BE2C (cell line): ENCODE measurements around the gene ATF5.
"Not testable (repeated sequence)": the region's sequence is repeated elsewhere in the genome, so short reads cannot be mapped to it uniquely, and the experiment has no call there.

Experiments used
- DNase-seq: peaks from one replicate; pipeline ENCODE4 v3.0.0-alpha.2; 2020
- H3K27me3 ChIP-seq: fragments of 250-450 bp; sonication (Bioruptor Pico); 2 replicates; pipeline ENCODE4 v1.5.1; 2020; ENCODE audit warnings: mild to moderate bottlenecking
- H3K36me3 ChIP-seq: fragments of 250-450 bp; sonication (Bioruptor Pico); 2 replicates; pipeline ENCODE4 v1.5.1; 2020; ENCODE audit warnings: mild to moderate bottlenecking
- H3K4me1 ChIP-seq: fragments of 250-450 bp; sonication (Bioruptor Pico); 2 replicates; pipeline ENCODE4 v1.5.1; 2020
- H3K4me3 ChIP-seq: 2 replicates; pipeline ENCODE4 v1.5.1; 2011; ENCODE audit warnings: low read depth, low read length
- H3K9me3 ChIP-seq: fragments of 250-450 bp; sonication (Bioruptor Pico); 2 replicates; pipeline ENCODE4 v1.5.1; 2020
- CTCF ChIP-seq: IDR thresholded peaks from 2 replicates; pipeline ENCODE4 v1.5.1; 2012; ENCODE audit warnings: mild to moderate bottlenecking, low read depth, low read length

ATF5 gene

GRCh38 chr19:49954092-49954829, 25.3 kb downstream of the ATF5 start:
- no peaks in the 10 kb centered on the region for H3K9me3 ChIP-seq
- H3K36me3 ChIP-seq, result no peaks in the 10 kb centered on the region
- no peak for DNase-seq
- H3K4me1 ChIP-seq, result no peaks in the 10 kb centered on the region
- H3K27me3 ChIP-seq, result 0 out of 2 replicates have a peak, but pooled peaks cover 4% of the 10 kb centered on the region
- H3K4me3 ChIP-seq, result no peak overlapping the region
- TF ChIP-seq CTCF, result no peak

DNA sequence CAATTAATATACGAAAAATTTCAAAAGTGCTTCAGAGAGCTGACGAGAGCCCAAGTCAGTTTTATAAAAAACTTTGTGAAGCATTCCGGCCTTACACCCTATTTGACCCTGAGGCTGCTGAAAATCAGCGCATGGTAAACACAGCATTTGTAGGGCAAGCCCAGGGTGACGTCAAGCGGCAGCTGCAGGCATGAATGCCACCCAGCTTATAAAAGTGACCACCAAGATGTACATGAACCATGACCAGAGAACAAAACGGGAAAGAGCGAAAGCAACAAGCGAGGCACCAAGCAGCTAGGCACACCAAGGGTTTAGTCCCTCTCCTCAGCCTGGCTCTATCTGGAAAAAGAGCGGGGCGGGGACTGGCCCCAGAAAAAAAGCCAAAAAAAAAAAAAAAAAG, 25.9 kb downstream of the ATF5 start:
- no peak for TF ChIP-seq CTCF

DNA sequence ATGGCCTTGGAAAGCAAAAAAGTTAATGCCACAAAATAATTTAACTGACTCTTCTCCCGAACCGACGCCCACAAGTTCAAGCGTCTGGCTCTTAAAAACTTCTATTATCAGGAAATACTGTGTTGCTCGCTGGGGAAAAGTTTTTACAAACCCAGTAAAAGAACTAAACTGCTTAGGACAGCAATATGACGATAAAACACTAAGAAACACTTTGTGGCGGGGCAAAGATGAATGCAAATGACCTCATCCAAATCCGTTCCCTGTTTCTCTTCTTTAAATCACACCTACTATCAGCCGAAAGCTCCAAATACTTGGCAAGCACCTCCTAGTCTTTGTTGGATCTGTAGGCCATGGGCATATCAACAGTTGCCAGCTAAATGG, 27.1 kb downstream of the ATF5 start:
- Histone ChIP-seq H3K4me3 (no peak overlapping the region), H3K27me3 (0 out of 2 replicates have a peak, but pooled peaks cover 4% of the 10 kb centered on the region), H3K4me1 (no peaks in the 10 kb centered on the region), H3K9me3 (no peaks in the 10 kb centered on the region), H3K36me3 (no peaks in the 10 kb centered on the region)
- no peak for DNase-seq
- TF ChIP-seq CTCF, result no peak

More for the DNA sequence above, 25.9 kb downstream of the ATF5 start:
- H3K27me3 ChIP-seq, result 0 out of 2 replicates have a peak, but pooled peaks cover 4% of the 10 kb centered on the region
- DNase-seq, result no peak
- H3K4me3 ChIP-seq, result no peak overlapping the region
- no peaks in the 10 kb centered on the region for H3K9me3 ChIP-seq
- no peaks in the 10 kb centered on the region for H3K4me1 ChIP-seq
- no peaks in the 10 kb centered on the region for H3K36me3 ChIP-seq

DNA sequence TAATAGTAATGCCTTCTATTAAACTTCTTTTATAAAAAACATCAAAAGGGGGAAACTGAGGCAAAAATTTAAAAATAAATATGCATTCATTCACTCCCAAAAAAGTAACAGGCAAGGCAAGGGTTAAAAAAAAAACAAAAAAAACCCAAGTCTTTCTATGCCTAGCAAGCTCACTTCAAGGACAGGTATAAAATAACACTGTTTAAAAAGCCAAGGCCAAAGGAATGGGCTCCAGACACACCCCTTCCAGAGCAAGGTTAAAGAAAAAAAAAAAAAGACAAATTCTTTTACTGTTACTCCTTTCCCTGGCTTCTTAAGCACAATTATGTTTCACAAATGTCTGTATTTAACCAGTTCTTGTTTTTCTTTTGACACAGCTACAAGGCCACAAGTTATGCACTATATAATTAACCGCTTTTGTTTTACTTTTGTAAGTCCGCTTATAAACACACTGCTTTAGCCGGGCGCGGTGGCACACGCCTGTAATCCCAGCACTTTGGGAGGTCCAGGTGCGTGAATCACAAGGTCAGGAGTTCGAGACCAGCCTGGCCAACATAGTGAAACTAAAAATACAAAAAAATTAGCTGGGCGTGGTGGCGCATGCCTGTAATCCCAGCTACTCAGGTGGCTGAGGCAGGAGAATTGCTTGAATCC, 28.4 kb downstream of the ATF5 start:
- TF ChIP-seq CTCF, result no peak
- 0 out of 2 replicates have a peak, but pooled peaks cover 4% of the 10 kb centered on the region for H3K27me3 ChIP-seq
- H3K4me3 ChIP-seq, result no peak overlapping the region
- H3K9me3 ChIP-seq, result no peaks in the 10 kb centered on the region
- H3K36me3 ChIP-seq, result no peaks in the 10 kb centered on the region
- no peak for DNase-seq
- H3K4me1 ChIP-seq, result no peaks in the 10 kb centered on the region

DNA sequence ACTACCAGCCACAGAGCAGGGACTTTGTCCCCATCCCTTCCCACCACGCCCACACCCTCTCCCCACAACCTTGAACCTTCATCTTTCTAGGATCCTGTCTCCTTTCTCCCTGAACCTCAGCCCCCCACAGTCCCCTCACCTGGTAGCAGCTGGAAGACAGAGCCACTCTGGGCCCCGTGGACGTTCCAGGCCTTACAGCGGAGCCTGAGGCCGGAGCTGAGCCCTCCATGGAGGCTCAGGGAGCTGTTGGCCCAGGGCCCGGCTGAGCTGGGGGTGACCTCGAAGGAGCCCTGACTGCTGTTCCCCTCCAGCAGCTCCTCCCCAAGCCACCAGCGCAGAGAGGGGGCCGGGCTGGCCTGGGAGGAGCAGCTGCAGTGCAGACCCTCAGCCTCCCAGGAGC, 29.1 kb downstream of the ATF5 start:
- H3K9me3 ChIP-seq, DNase-seq, H3K4me3 ChIP-seq, H3K27me3 ChIP-seq, H3K4me1 ChIP-seq, H3K36me3 ChIP-seq: not testable (repeated sequence)

GRCh38 chr19:49958596-49958995, 29.6 kb downstream of the ATF5 start:
- not testable (repeated sequence) for H3K36me3 ChIP-seq, H3K4me1 ChIP-seq, H3K27me3 ChIP-seq, H3K4me3 ChIP-seq, DNase-seq, H3K9me3 ChIP-seq

- not testable (repeated sequence) for H3K27me3 ChIP-seq, DNase-seq, H3K4me1 ChIP-seq, H3K9me3 ChIP-seq, H3K36me3 ChIP-seq, H3K4me3 ChIP-seq
These were observed 30.9 kb downstream of the ATF5 start for GRCh38 chr19:49959892-49960291.

DNA sequence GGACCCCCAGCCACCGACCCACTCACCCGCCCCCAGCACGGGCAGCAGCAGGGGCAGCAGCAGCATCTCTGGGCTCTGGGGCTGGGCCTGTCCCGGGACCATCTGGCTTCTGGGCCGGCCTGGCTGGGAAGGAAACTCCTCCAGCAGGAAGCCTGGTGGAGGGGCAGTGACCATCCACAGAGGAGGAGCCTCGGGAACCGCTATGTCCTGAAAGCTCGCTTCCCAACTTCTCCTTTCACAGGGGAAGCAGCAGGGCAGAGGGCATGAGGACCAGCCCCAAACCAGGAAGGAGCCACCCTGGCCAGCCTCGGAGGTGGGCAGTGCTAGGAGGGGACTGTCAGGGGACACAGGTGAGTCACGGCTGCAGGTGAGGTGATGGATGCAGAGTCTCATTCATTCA, 32.0 kb downstream of the ATF5 start, which contains the start of gene SIGLEC11:
SIGLEC11 (minus strand) TSS at position 193 of the 400 bp plus-strand sequence; CDS start at position 102, 91 bp downstream.
- DNase-seq, H3K4me3 ChIP-seq, H3K9me3 ChIP-seq, H3K36me3 ChIP-seq, H3K27me3 ChIP-seq, H3K4me1 ChIP-seq: not testable (repeated sequence)
